ENCODE measurements around the gene EAF1. TPM values are rescaled to one million over a fixed set of nuclear protein-coding genes. Genes with fewer than 3 reads are reported as not detected.

The EAF1 gene
- total RNA-seq, result 10 to 100 TPM; 24.9 to 28.0 TPM

- TF ChIP-seq CTCF (IDR thresholded peaks at IDR 0.05), result no peak
- Histone ChIP-seq H3K27me3 (no peaks in the 10 kb centered on the region), H3K9ac (ENCODE audit: low read depth in 2 of 2, low read length in 2 of 2) (peak within 1 kb of the TSS; percentile 92), H3K9me3 (no peaks in the 10 kb centered on the region), H3K4me1 (peaks cover 6% of the 10 kb centered on the region), H3K27ac (peak within 1 kb of the TSS; percentile 80), H3K36me3 (peaks cover 10% of the 10 kb centered on the region), H3K4me3 (peak within 1 kb of the TSS; percentile 91)
- DNase-seq, result peak; percentile 89
- intact Hi-C loops (cut with DNase I), result loop anchor here (10.0 kb wide), 1 partner anchor 773 kb away; the partner anchor contains the start of gene CCDC174
Measured at GRCh38 chr3:15427182-15427880, at the start of gene EAF1, which contains the start of gene METTL6. EAF1 (plus strand) TSS chr3:15427598; CDS start chr3:15427780, 182 bp downstream. METTL6 (minus strand) TSS chr3:15427544; CDS start chr3:15426511, 1,033 bp downstream.

- Histone ChIP-seq H3K9ac (ENCODE audit: low read depth in 2 of 2, low read length in 2 of 2) (peak overlapping the region in 1 of 2 donors; percentile 21), H3K4me1 (no peaks in the 10 kb centered on the region), H3K9me3 (no peaks in the 10 kb centered on the region), H3K4me3 (no peak overlapping the region), H3K27me3 (no peaks in the 10 kb centered on the region), H3K36me3 (no peaks in the 10 kb centered on the region), H3K27ac (no peak overlapping the region)
- intact Hi-C loops (cut with DNase I), result loop anchor here (5.0 kb wide), 1 partner anchor 111 kb away; no protein-coding TSS in a partner anchor
- DNase-seq, result peak; percentile 97
- TF ChIP-seq CTCF (IDR thresholded peaks at IDR 0.05), result peak; percentile 75
Measured at GRCh38 chr3:15377961-15378791, 49.2 kb upstream of the EAF1 start.

- Histone ChIP-seq H3K27ac (no peak overlapping the region), H3K4me3 (no peak overlapping the region), H3K4me1 (no peaks in the 10 kb centered on the region), H3K36me3 (no peaks in the 10 kb centered on the region), H3K9me3 (no peaks in the 10 kb centered on the region), H3K27me3 (no peaks in the 10 kb centered on the region), H3K9ac (ENCODE audit: low read depth in 2 of 2, low read length in 2 of 2) (no peak overlapping the region)
- TF ChIP-seq CTCF (IDR thresholded peaks at IDR 0.05), result no peak
- DNase-seq, result no peak
- intact Hi-C loops (cut with DNase I), result no loop called here
Measured at GRCh38 chr3:15380980-15381890, 46.2 kb upstream of the EAF1 start.

GRCh38 chr3:15382405-15382923 is 44.9 kb upstream of the EAF1 start:
- Histone ChIP-seq H3K4me1 (no peaks in the 10 kb centered on the region), H3K27ac (no peak overlapping the region), H3K36me3 (no peaks in the 10 kb centered on the region), H3K4me3 (no peak overlapping the region), H3K9me3 (no peaks in the 10 kb centered on the region), H3K9ac (ENCODE audit: low read depth in 2 of 2, low read length in 2 of 2) (no peak overlapping the region), H3K27me3 (no peaks in the 10 kb centered on the region)
- intact Hi-C loops (cut with DNase I), result no loop called here
- TF ChIP-seq CTCF (IDR thresholded peaks at IDR 0.05), result no peak
- DNase-seq, result no peak
